Measurements from ENCODE around the gene SNRPA.

- TF ChIP-seq, protein P1, sequence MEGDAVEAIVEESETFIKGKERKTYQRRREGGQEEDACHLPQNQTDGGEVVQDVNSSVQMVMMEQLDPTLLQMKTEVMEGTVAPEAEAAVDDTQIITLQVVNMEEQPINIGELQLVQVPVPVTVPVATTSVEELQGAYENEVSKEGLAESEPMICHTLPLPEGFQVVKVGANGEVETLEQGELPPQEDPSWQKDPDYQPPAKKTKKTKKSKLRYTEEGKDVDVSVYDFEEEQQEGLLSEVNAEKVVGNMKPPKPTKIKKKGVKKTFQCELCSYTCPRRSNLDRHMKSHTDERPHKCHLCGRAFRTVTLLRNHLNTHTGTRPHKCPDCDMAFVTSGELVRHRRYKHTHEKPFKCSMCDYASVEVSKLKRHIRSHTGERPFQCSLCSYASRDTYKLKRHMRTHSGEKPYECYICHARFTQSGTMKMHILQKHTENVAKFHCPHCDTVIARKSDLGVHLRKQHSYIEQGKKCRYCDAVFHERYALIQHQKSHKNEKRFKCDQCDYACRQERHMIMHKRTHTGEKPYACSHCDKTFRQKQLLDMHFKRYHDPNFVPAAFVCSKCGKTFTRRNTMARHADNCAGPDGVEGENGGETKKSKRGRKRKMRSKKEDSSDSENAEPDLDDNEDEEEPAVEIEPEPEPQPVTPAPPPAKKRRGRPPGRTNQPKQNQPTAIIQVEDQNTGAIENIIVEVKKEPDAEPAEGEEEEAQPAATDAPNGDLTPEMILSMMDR (IDR thresholded peaks at IDR 0.05), result no peak
- no peak for TF ChIP-seq EZH2phosphoT487 (IDR thresholded peaks at IDR 0.05)
These were observed 34.9 kb upstream of the SNRPA start for GRCh38 chr19:40716031-40716481.
